IMR-90 (cell line): ENCODE measurements around the gene MBOAT2.

Experiments
- CTCF ChIP-seq: conservative IDR thresholded peaks from 2 replicates; pipeline ENCODE4 v1.5.1; 2012; ENCODE audit warnings: mild to moderate bottlenecking, low read depth, low read length, improper control_type of control experiment
- MAFK ChIP-seq: IDR thresholded peaks from 2 replicates; pipeline ENCODE4 v1.6.1; 2012; ENCODE audit warnings: low read depth, low read length, improper control_type of control experiment
- POLR2A ChIP-seq: IDR thresholded peaks from 2 replicates; pipeline ENCODE4 v1.6.1; 2012; ENCODE audit warnings: mild to moderate bottlenecking, low read depth, low read length
- SMC3 ChIP-seq: fragments of 150-350 bp; IDR thresholded peaks from 2 replicates; pipeline ENCODE4 v1.6.1; 2016; ENCODE audit warnings: low read depth, mild to moderate bottlenecking, antibody characterized with exemption, low read length, moderate library complexity

- TF ChIP-seq MAFK (no peak), CTCF (no peak), SMC3 (no peak), POLR2A (no peak)
Measured at GRCh38 chr2:8997108-8997507, 6.4 kb downstream of the MBOAT2 start.
